Breast epithelium (tissue), 3 donors: ENCODE measurements around the gene WFIKKN1.

Experiments
- CTCF ChIP-seq, 3 donors: fragments of 450-650 bp; IDR thresholded peaks; one replicate each; pipeline ENCODE4 v1.5.1; 2016 to 2017; ENCODE audit warnings: antibody characterized with exemption in 3 of 3, mild to moderate bottlenecking in 3 of 3, moderate library complexity in 3 of 3
- POLR2A ChIP-seq: fragments of 450-650 bp; IDR thresholded peaks from one replicate; pipeline ENCODE4 v1.6.1; 2016; ENCODE audit warnings: antibody characterized with exemption, mild to moderate bottlenecking, moderate library complexity
- POLR2AphosphoS5 ChIP-seq, 3 donors: sonication (generic); formaldehyde crosslinking; IDR thresholded peaks; one replicate each; pipeline ENCODE4 v1.6.1; 2017; ENCODE audit warnings: antibody characterized with exemption in 3 of 3

DNA sequence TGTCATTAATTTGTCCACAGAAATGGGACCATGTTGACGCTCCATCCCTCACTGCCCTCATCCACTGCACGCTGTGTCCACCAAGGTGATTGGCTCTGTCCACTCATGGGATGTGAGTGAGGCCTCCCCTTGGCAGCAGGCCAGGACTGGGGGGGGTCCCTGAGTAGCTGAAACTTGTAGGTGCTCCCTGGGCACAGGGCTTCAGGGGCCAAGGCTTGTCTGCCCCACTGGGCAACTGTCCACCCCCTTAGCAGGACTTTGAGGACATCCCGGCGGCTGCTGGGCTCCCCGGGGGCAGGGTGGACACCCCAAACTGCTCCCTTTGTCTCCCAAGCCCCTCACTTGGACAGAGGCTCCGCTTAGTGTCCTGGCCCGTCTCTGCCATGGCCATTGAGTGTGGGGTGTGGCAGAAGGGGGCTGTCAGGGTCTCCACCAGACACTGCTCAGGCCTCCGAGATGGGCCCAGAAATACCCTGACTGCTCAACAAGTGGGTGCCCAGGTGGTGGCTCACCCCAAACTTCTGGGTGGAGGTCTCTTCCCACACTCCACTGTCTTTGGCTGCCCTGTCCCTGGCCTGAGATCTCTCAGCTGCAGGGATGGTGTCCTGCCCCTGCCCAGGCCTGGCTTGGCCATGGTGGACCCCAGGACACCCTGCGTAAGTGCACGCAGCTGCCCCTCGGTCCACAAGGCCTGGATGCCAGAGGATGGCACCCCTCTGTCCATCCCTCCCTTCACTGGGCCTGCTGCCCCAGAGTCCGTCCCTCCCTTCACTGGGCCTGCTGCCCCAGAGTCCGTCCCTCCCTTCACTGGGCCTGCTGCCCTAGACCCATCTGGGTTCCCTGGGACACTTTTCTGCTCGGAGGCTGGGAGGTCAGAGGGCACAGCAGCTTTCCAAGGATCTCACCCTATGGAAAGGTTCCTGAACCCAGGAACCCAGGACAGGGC lies 43.9 kb upstream of the WFIKKN1 start:
- TF ChIP-seq CTCF (IDR thresholded peaks at IDR 0.05) (no peak), POLR2AphosphoS5 (IDR thresholded peaks at IDR 0.05) (peak in 1 of 3 donors; percentile 16), POLR2A (no peak)
